ENCODE measurements around the gene CNNM3. TPM values are rescaled to one million over a fixed set of nuclear protein-coding genes. Genes with fewer than 3 reads are reported as not detected.

Gene CNNM3
- total and polyA plus RNA-seq, 12 donors, result 4.0 to 18.3 (median 13.1) TPM

DNA sequence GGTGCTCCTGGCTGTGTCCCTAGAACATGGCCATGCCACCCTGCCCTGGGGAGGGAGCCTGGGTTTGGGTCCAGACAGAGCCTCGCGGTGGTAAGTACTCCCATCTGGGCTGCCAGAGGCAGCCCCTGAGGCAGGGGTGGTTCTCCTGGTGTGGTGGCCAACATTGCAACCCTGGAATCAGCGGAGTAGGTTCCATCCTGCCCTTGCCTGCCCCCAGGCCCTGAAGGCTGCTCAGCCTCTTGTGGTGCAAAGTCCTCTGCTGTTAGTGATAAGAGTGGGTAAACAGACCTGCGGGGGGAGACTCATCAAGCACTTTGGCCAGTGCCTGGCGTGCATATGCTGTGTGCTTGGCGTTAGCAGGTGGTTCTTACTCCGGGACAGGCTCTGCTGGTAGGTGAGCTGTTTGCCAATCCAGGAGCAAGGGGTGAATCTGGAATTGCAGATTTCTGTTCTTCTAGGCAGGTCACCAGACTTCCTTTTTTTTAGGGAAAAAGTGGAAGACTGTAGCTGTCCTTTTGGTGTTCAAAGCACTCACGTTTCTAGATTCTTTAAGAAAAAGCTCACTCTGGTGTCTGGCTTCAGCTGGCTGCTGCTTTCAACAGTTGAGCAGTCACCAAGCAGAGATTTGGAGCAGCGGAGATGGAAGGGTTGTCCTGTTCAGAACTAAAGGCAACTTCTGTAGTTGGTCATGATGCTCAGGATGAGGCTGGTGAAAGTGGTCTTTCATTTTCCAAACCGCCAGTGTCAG, 3.2 kb downstream of the CNNM3 start:
- DNase-seq, result no peak
- H3K4me3 ChIP-seq, result peak overlapping the region in 3 of 10 donors; percentile 3 to 29 (median 12)
- no peaks in the 10 kb centered on the region for H3K9me3 ChIP-seq
- WGBS, 2 donors, result 56 to 62% methylated on average over 10 of the region's 10 CpGs
- peak in 5 of 8 donors; percentile 11 to 63 (median 25) for ATAC-seq
- peaks cover 0 to 25% (median 0%) of the 10 kb centered on the region in 9 donors for H3K36me3 ChIP-seq
- no peaks in the 10 kb centered on the region for H3K27me3 ChIP-seq
- TF ChIP-seq, protein P1, sequence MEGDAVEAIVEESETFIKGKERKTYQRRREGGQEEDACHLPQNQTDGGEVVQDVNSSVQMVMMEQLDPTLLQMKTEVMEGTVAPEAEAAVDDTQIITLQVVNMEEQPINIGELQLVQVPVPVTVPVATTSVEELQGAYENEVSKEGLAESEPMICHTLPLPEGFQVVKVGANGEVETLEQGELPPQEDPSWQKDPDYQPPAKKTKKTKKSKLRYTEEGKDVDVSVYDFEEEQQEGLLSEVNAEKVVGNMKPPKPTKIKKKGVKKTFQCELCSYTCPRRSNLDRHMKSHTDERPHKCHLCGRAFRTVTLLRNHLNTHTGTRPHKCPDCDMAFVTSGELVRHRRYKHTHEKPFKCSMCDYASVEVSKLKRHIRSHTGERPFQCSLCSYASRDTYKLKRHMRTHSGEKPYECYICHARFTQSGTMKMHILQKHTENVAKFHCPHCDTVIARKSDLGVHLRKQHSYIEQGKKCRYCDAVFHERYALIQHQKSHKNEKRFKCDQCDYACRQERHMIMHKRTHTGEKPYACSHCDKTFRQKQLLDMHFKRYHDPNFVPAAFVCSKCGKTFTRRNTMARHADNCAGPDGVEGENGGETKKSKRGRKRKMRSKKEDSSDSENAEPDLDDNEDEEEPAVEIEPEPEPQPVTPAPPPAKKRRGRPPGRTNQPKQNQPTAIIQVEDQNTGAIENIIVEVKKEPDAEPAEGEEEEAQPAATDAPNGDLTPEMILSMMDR (IDR thresholded peaks at IDR 0.05), result peak in 1 of 9 donors; percentile 4
- intact Hi-C loops (cut with DNase I), result loop anchor here in 4 of 10 donors (5.0 to 10.0 kb wide), 3 partner anchors 38 to 185 kb away; partner anchors contain the start of genes ANKRD39 (in 2 of the 4), CNNM4 (in 1 of the 4) and KANSL3 (in 1 of the 4)
- peak overlapping the region in 3 of 10 donors; percentile 35 to 44 (median 41) for H3K27ac ChIP-seq
- peaks cover 24 to 80% (median 63%) of the 10 kb centered on the region in 9 donors for H3K4me1 ChIP-seq

DNA sequence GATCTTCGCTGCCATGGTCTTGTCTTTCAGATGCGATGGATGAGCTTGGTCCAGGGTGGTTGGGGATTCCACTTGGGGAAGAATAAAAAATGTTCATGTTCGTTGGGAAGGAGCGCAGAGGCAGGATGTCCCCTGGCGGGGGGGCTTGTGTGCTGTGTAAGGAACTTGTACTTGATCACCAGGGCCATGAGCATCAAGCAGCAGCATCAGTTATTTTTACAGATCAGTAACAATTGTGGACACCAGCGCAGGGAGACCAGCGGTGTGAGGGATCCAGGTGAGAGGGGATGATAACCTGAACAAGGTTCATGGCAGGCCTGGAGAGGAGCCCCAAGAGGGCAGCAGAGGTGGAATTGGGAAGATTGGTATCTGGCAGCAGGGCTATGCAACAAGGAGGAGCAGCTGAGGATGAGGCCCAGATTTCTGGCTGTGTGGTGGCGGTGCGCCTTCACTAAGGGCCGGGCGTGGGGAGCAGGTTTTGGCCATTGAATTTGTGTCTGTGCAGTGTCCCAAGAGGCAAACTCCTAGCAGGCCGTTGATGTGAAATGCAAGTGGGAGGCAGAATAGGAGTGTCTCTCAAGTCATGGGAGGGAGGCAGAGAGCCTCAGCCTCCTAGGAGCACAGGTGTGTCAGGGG, 3.9 kb downstream of the CNNM3 start:
- Histone ChIP-seq H3K27ac (no peak overlapping the region), H3K9me3 (no peaks in the 10 kb centered on the region), H3K4me1 (peaks cover 24 to 79% (median 66%) of the 10 kb centered on the region in 9 donors), H3K4me3 (no peak overlapping the region), H3K27me3 (no peaks in the 10 kb centered on the region), H3K36me3 (peaks cover 0 to 32% (median 0%) of the 10 kb centered on the region in 9 donors)
- no peak for DNase-seq
- intact Hi-C loops (cut with DNase I), result loop anchor here in 4 of 10 donors (5.0 to 10.0 kb wide), 3 partner anchors 37 to 185 kb away; partner anchors contain the start of genes ANKRD39 (in 2 of the 4), CNNM4 (in 1 of the 4) and KANSL3 (in 1 of the 4)
- 88% methylated on average over 12 of the region's 12 CpGs for WGBS, 2 donors
- ATAC-seq, result no peak
- TF ChIP-seq, protein P1 (IDR thresholded peaks at IDR 0.05), result no peak

DNA sequence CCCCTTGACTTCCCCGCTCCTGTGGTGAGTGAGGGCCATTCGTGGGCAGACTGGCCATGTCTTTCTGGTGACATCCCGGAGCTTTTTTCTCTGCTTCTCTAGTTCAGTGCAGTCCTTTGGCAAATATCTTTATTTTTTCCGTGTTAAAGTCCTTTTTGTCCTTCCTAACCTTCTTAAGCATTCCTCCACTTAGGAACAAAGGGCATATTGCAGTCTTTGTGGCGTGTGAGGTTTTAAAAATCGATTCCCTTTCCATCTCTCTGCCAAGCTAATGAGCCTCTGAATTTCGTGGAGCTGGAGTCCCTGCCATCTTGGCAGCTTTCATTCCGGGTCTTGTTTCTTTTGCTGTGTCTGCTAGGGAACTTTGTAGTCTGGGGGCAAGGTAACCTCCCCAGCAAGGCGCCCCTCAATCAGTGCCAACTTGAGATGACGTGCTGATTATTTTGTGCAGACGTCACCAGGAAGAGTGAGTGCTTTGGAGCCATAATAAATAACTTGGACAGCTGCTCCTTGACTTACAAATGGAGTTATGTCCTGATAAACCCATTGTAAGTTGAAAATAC, 5.1 kb downstream of the CNNM3 start:
- H3K27ac ChIP-seq, result no peak overlapping the region
- no peaks in the 10 kb centered on the region for H3K9me3 ChIP-seq
- intact Hi-C loops (cut with DNase I), result no loop called here
- TF ChIP-seq, protein P1 (IDR thresholded peaks at IDR 0.05), result no peak
- 76 to 78% methylated on average over 11 of the region's 11 CpGs for WGBS, 2 donors
- H3K27me3 ChIP-seq, result no peaks in the 10 kb centered on the region
- peaks cover 21 to 74% (median 66%) of the 10 kb centered on the region in 9 donors for H3K4me1 ChIP-seq
- peaks cover 0 to 44% (median 6%) of the 10 kb centered on the region in 9 donors for H3K36me3 ChIP-seq
- no peak overlapping the region for H3K4me3 ChIP-seq
- ATAC-seq, result no peak
- no peak for DNase-seq

DNA sequence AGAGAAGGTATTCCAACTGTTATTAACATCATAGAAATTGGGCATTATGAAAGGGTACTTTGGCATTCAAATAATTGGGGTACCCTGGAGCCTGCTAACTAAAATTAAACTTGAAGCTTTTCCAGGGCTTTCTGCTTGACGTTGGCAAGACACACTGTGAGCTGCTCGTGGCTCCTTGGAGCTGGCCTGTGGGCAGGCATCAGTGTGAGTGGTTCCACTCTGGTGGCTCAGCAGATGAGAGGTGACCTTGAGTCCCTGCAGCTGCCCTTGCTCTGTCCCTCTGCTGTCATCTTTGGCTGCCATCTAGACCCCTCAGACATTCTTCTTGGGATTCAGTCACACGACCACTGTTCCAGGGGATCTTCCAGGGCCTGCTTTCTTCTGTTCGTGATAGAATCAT, 6.7 kb downstream of the CNNM3 start:
- no peak for ATAC-seq
- 49% methylated on average over 4 of the region's 4 CpGs for WGBS, 2 donors
- peak overlapping the region in 1 of 10 donors; percentile 41 for H3K27ac ChIP-seq

More for the DNA sequence above, 6.7 kb downstream of the CNNM3 start:
- no peak overlapping the region for H3K4me3 ChIP-seq
- DNase-seq, result no peak
- H3K9me3 ChIP-seq, result no peaks in the 10 kb centered on the region
- H3K4me1 ChIP-seq, result peaks cover 15 to 65% (median 59%) of the 10 kb centered on the region in 9 donors
- intact Hi-C loops (cut with DNase I), result no loop called here
- H3K27me3 ChIP-seq, result no peaks in the 10 kb centered on the region
- H3K36me3 ChIP-seq, result peaks cover 0 to 58% (median 22%) of the 10 kb centered on the region in 9 donors
- TF ChIP-seq, protein P1 (IDR thresholded peaks at IDR 0.05), result no peak
